ELF-1 (cell line): Measurements from ENCODE around the gene JUN.

ENCODE experiments used
- DNase-seq: peaks from one replicate; pipeline ENCODE4 v3.0.0-alpha.2; 2016; ENCODE audit warnings: low read depth, low spot score

JUN gene

GRCh38 chr1:58784758-58785441, 1.1 kb upstream of the JUN start:
- DNase-seq = peak; percentile 81

GRCh38 chr1:58783090-58783992, 506 bp downstream of the JUN start:
- peak; percentile 67 for DNase-seq

- DNase-seq = peak; percentile 79
Observed at GRCh38 chr1:58782178-58783089, 1.4 kb downstream of the JUN start.

- DNase-seq = peak; percentile 52
Observed at GRCh38 chr1:58781541-58782177, 2.2 kb downstream of the JUN start.

GRCh38 chr1:58780836-58781452, 2.9 kb downstream of the JUN start:
- peak; percentile 6 for DNase-seq

- DNase-seq = no peak
Observed at GRCh38 chr1:58780411-58780810, 3.4 kb downstream of the JUN start.

- DNase-seq = peak; percentile 51
Observed at GRCh38 chr1:58779801-58780382, 4.0 kb downstream of the JUN start.

GRCh38 chr1:58779059-58779754, 4.6 kb downstream of the JUN start:
- no peak for DNase-seq

- no peak for DNase-seq
Observed at GRCh38 chr1:58778385-58779000, 5.4 kb downstream of the JUN start.

GRCh38 chr1:58774027-58774426, 9.8 kb downstream of the JUN start:
- no peak for DNase-seq

GRCh38 chr1:58773406-58773840, 10.4 kb downstream of the JUN start:
- peak; percentile 15 for DNase-seq

GRCh38 chr1:58769809-58770320, 14.0 kb downstream of the JUN start:
- DNase-seq = no peak

GRCh38 chr1:58768971-58769808, 14.7 kb downstream of the JUN start:
- DNase-seq = peak; percentile 80

GRCh38 chr1:58768191-58768731, 15.6 kb downstream of the JUN start:
- DNase-seq = no peak

GRCh38 chr1:58767143-58767542, 16.7 kb downstream of the JUN start:
- DNase-seq = no peak

GRCh38 chr1:58765441-58765840, 18.4 kb downstream of the JUN start:
- DNase-seq = no peak

GRCh38 chr1:58765006-58765405, 18.8 kb downstream of the JUN start:
- DNase-seq = no peak
